ENCODE measurements around the gene KIF7.

DNA sequence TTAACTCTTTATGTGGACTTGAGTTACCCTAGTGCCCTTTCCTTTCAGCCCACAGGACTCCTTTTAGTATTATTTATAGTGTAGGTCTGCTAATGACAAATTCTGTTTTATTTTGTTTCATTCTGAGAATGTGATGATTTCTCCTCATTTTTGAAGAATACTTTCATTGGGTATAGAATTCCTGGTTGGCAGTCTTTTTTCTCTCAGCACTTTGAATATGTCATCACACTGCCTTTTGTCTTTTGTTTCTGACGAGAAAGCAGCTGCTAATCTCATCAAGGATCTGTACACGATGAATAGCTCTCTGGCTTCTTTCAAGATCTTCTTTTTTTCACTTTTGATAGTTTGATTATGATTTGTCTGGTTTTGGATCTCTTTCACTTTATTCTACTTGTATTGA, 42.2 kb downstream of the KIF7 start:
- TF ChIP-seq, protein P1, sequence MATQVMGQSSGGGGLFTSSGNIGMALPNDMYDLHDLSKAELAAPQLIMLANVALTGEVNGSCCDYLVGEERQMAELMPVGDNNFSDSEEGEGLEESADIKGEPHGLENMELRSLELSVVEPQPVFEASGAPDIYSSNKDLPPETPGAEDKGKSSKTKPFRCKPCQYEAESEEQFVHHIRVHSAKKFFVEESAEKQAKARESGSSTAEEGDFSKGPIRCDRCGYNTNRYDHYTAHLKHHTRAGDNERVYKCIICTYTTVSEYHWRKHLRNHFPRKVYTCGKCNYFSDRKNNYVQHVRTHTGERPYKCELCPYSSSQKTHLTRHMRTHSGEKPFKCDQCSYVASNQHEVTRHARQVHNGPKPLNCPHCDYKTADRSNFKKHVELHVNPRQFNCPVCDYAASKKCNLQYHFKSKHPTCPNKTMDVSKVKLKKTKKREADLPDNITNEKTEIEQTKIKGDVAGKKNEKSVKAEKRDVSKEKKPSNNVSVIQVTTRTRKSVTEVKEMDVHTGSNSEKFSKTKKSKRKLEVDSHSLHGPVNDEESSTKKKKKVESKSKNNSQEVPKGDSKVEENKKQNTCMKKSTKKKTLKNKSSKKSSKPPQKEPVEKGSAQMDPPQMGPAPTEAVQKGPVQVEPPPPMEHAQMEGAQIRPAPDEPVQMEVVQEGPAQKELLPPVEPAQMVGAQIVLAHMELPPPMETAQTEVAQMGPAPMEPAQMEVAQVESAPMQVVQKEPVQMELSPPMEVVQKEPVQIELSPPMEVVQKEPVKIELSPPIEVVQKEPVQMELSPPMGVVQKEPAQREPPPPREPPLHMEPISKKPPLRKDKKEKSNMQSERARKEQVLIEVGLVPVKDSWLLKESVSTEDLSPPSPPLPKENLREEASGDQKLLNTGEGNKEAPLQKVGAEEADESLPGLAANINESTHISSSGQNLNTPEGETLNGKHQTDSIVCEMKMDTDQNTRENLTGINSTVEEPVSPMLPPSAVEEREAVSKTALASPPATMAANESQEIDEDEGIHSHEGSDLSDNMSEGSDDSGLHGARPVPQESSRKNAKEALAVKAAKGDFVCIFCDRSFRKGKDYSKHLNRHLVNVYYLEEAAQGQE (IDR thresholded peaks at IDR 0.05; ENCODE audit: low read depth) = no peak
- TF ChIP-seq YY1 (IDR thresholded peaks at IDR 0.05; ENCODE audit: low read depth) (no peak), EGR1 (IDR thresholded peaks at IDR 0.05) (no peak), EP300 (IDR thresholded peaks at IDR 0.05; ENCODE audit: borderline replicate concordance) (no peak), ZBTB7A (IDR thresholded peaks at IDR 0.05; ENCODE audit: low read depth) (no peak), TEAD4 (IDR thresholded peaks at IDR 0.05) (no peak), TAF1 (IDR thresholded peaks at IDR 0.05; ENCODE audit: low read depth) (no peak), RAD21 (IDR thresholded peaks at IDR 0.05; ENCODE audit: low read depth) (no peak), NFIC (IDR thresholded peaks at IDR 0.05) (no peak), CREB1 (IDR thresholded peaks at IDR 0.05; ENCODE audit: low read depth) (no peak)
- TF ChIP-seq, protein P2, sequence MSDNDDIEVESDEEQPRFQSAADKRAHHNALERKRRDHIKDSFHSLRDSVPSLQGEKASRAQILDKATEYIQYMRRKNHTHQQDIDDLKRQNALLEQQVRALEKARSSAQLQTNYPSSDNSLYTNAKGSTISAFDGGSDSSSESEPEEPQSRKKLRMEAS (IDR thresholded peaks at IDR 0.05) = no peak
